Measurements from ENCODE around the gene RCAN1.

Gene RCAN1

GRCh38 chr21:34537838-34538237 is 77.1 kb downstream of the RCAN1 start:
- DNase-seq: no peak

GRCh38 chr21:34536820-34537219 is 78.1 kb downstream of the RCAN1 start:
- DNase-seq: no peak

- DNase-seq: no peak
These were observed 78.6 kb downstream of the RCAN1 start for GRCh38 chr21:34536311-34536710.

GRCh38 chr21:34535886-34536285 is 79.0 kb downstream of the RCAN1 start:
- no peak for DNase-seq

- DNase-seq: peak in 9 of 14 donors; percentile 4 to 61 (median 21)
These were observed 80.4 kb downstream of the RCAN1 start for GRCh38 chr21:34534522-34534921.

GRCh38 chr21:34533938-34534337 is 81.0 kb downstream of the RCAN1 start:
- no peak for DNase-seq

GRCh38 chr21:34531399-34531798 is 83.5 kb downstream of the RCAN1 start:
- no peak for DNase-seq

GRCh38 chr21:34530261-34530660 is 84.7 kb downstream of the RCAN1 start:
- DNase-seq: no peak

- DNase-seq: peak in 1 of 14 donors; percentile 8
These were observed 86.8 kb downstream of the RCAN1 start for GRCh38 chr21:34528131-34528561.

- DNase-seq: peak in 4 of 14 donors; percentile 15 to 42 (median 24)
These were observed 88.2 kb downstream of the RCAN1 start for GRCh38 chr21:34526618-34527290.

- DNase-seq: no peak
These were observed 88.7 kb downstream of the RCAN1 start for GRCh38 chr21:34526241-34526617.

GRCh38 chr21:34524646-34525601 is 90.0 kb downstream of the RCAN1 start:
- DNase-seq: no peak

GRCh38 chr21:34523019-34523555 is 91.8 kb downstream of the RCAN1 start:
- no peak for DNase-seq

- no peak for DNase-seq
These were observed 92.6 kb downstream of the RCAN1 start for GRCh38 chr21:34522284-34522683.

GRCh38 chr21:34521561-34521960 is 93.4 kb downstream of the RCAN1 start:
- DNase-seq: no peak

- DNase-seq: no peak
These were observed 94.0 kb downstream of the RCAN1 start for GRCh38 chr21:34520764-34521508.

GRCh38 chr21:34520281-34520680 is 94.6 kb downstream of the RCAN1 start:
- no peak for DNase-seq

GRCh38 chr21:34519694-34520093 is 95.2 kb downstream of the RCAN1 start:
- no peak for DNase-seq

- no peak for DNase-seq
These were observed 95.9 kb downstream of the RCAN1 start for GRCh38 chr21:34519016-34519415.

- DNase-seq: no peak
These were observed 96.6 kb downstream of the RCAN1 start for GRCh38 chr21:34518301-34518700.

- DNase-seq: no peak
These were observed 97.2 kb downstream of the RCAN1 start for GRCh38 chr21:34517491-34518245.

- no peak for DNase-seq
These were observed 97.9 kb downstream of the RCAN1 start for GRCh38 chr21:34517039-34517438.

Measured in C1 segment of cervical spinal cord (tissue), 14 donors.